NCI-H524 (cell line): ENCODE measurements around the gene NEGR1.

Experiments
- DNase-seq, 2 experiments: peaks; one replicate each; lab custom pipeline; 2025; lab: John Stamatoyannopoulos, UW

The NEGR1 gene

DNA sequence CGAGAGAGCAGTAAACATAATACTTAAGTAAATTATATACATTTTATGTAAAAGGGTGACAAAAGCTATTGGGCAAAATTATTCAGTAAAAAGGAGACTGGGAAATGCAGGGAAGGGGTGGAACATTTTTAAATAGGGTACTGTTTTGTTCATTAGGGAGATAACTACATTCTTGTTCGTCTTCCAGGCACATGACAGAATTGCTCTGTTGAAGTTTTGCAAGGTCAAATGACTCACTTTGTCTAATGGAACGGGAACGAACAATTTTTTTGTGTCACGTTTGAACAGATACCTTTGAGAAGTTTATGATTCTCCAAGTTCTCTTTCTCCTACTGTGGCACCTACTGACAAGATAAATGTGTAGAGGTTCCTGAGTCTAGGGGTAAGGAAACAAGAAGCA lies 819.2 kb downstream of the NEGR1 start:
- DNase-seq: no peak

DNA sequence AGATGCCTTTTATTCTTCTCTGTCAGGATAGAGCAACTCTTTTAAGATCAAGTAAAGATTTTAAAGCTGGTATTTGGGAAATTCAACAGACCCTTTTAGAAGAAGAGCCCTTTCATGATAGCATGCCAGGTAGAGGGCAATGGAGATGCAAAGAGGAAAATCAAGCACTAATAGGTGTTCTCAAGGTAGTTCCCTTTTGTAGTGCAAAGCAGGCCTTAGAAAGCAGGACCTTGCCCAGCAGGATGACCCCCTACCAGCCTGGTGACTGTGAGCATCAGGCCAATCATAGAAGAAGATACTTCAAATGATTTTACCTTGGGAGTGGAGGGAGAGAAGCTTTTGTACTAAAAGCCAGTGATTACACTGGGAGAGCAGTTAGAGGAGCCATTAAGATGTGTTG lies 820.1 kb downstream of the NEGR1 start:
- no peak for DNase-seq

DNA sequence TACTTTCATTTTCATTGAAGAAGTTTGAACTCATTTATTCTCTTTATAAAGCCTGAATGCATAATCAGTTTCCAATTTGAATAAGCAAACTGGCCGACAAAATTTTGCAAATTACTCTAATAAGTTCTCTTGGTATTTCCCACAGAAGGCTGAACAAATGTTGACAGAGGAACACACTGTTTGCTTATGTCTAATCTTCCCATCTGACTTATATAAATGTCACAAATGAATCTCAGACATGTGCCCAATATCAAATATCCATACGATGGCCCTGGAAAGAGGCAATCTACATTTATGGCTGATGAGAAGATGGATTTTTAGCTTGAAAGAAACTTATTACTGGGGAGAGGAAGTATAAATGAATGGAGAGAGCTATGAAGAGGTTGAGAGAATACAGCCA lies 820.9 kb downstream of the NEGR1 start:
- no peak for DNase-seq

DNA sequence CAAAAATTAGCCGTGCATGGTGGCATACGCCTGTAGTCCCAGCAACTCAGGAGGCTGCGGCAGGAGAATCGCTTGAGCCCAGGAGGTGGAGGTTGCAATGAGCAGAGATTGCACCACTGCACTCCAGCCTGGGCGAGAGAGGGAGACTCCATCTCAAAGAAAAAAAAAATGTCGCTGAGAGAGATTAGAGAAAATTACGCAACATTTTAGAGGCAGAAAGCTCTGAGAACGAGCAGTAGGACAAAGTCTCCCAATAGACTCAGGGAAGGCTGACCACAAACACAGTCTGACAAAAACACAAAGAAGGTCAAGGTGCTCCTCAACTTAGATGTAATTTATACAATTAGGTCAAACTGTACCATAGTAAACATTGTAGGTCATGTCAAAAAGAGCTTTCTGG lies 833.9 kb downstream of the NEGR1 start:
- no peak for DNase-seq

DNA sequence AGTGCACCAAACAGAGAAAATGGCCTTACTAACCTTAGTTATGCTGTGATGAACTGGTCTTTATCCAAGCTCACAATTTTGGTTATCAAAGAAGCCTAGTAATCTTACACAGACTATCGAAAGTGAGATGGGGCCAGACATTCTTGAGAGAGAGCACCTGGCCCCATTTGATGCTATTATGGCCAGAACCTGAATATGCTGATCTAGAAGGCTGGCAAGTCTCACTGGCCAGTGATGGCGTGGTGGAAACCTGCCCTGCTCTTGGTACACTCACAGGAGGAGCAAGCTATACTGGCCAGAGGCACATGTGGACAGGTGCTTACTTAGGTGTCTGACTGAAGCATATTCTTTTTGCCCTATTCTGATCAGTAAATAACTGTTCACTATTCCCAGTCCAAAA lies 843.7 kb downstream of the NEGR1 start:
- no peak for DNase-seq

DNA sequence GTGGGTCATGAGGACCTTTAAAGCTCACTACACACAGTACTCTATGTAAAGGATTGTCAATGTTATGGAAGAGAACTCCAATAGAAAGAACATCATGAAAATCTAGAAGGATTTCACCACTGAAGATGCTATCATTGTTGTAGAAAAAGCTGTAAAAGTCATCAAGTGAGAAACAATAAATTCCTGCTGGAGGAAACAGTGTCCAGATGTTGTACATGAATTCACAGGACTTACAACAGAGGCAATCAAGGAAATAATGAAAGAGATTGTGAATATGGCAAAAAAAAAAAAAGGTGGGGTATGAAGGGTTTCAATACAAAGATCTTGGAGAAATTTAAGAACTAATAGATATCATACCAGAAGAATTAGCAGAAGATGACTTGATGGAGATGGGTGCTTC lies 846.4 kb downstream of the NEGR1 start:
- no peak for DNase-seq

DNA sequence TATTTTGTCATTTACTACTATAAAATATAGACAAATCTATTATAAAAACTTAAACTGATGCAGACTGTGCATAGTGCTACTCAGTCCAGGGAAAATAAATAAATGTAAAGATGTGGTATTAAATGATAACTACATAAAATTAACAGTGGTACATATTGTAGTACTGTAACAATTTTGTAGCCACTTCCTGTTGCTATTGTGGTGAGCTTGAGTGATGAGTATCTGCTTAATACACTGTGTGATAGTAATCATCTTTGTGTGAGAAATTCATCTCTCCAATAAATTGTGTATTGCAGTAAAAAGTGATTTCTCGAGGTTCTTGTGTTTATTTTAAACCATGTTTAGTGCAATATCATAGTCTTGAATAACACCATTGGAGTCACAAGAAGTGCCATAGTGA lies 848.1 kb downstream of the NEGR1 start:
- DNase-seq: no peak

DNA sequence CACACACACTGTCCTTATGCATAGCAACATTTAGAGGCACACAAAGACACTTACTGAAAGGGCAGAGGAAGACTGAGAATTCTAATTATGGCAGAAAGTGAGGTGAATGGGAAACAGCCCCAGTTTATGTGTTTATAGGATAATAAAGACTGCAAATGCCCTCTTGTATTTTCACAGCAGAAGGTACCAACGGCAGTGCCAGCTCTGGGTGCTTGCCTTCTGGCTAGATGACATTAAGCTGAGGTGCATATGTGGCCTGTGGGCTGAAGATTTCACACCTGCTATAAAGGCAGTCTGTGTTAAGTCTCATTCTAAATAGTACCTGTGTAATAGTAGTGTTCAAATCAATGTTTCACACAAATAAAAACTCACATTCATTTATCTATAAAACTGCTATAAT lies 854.3 kb downstream of the NEGR1 start:
- peak in 1 of 2 experiments; percentile 22 for DNase-seq

DNA sequence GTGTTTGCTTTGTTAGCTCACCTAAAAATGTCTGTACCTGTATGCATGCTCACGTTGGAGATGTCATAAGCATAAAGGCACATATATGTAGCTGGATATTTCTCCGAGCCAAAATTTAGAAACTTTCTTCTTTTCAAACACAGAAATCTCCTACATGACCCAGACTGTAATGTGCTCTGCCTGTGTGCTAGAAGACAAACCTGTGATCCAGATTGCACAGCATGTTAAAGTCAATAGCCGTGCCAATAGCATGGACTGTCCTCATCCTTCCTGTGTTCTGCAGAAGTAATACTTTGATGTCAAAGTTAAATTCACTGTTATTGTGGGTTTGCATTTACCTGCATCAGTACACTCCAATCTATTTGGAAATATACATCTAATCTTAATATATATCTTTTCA lies 855.3 kb downstream of the NEGR1 start:
- no peak for DNase-seq

DNA sequence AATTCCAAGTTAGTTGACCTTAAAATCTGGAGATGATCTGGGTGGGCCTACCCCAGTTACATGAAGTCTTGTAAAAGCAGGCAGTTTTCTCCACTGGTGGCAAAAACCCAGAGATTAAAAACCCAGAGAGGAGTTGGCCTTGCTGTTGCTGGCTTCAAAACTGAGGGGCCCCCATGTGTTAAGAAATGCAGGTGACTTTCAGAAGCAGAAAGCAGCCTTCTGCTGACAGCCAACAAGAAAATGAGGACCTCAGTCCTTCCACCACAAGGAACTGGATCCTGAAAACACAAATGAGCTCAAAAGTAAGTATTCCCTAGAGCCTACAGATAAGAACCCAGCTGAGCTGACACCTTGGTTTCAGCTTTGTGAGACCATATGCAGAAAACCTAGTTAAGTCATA lies 857.8 kb downstream of the NEGR1 start:
- DNase-seq: no peak

DNA sequence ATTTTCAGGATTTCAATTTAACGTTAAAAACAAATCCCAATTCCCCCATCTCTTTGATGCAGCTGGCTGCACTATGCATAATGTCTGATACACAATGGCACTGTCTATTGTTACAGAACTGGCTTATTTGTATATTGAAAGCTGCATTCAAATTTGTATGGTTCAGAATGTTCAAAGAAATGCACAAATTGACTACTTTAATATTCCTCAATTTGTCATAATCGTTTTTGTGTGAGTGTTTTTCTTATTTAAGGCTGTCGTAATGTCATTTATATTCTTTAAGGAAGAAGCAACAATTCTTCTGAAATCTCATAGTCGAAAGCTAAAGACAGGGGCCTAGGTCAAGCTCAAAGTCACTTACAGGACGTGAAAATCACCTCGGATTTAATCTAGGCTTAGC lies 860.1 kb downstream of the NEGR1 start:
- no peak for DNase-seq

DNA sequence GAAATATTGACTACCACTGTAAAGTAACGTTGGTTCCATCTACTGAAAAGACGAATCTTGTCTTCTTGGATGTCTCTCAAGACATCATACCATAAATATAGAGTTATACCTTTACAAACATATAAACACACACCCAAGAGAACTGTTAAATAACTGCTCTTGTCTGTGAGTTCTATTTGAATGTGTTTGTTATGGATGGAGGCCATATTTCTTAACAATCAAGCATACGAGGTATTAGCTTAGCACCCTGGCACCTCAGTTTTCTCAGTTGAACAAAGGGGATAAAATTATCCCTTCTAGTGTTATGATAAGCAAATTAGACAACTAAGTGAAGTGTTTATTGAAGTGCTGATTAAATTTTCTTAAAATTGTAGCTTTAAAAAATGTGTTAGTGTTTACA lies 864.9 kb downstream of the NEGR1 start:
- no peak for DNase-seq

DNA sequence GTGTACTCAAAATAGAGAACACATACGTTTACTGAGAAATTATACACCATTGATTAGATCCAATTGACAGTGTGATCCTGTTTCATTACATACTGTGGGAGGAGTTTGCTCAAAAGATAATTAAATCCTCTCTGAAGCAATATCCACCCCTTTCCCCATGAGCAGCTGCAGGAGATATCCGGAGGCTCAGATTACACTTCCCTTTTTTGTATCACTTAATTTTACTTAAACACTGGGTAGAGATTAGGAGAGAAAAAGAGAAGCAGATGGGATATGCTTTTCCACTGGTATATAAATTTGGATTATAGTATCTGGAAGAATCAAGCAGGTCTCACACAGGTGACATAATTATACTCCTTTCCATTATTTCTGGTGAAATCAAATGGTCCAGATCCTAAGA lies 868.2 kb downstream of the NEGR1 start:
- DNase-seq: peak; percentile 47 to 83

DNA sequence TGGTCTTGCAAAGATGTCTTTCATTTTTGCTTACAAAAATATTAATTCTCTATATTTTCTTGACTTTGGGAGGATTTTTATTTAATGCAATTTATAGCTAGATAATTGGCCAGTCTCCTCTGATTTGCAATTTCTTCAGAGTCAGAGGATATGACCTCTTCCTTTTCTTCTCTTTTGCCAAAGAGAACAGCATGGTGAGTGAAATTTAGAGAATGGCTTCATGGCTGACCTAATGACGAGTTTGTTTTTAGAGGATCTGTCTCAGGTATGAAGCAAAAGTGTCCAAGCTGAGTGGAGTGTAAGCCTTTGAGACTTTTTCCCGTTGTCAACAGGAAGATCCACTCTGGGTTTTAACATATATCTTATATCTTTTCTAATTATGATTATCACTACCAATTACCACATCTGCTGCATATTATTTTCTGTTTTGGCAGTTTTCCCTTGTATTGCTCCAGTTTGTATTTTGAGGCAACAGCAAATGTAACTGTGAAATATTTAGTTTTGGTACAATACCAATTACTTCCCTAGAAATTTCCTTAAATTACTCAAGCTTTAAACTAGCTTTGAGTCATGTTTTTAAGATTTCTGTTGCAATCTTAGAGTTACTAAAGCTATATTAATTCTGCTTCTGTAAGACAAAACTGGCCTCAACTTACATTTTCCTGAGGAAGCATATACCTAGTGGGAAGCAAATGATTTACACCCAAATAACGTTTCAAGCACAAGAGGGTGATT lies 868.7 kb downstream of the NEGR1 start:
- no peak for DNase-seq

DNA sequence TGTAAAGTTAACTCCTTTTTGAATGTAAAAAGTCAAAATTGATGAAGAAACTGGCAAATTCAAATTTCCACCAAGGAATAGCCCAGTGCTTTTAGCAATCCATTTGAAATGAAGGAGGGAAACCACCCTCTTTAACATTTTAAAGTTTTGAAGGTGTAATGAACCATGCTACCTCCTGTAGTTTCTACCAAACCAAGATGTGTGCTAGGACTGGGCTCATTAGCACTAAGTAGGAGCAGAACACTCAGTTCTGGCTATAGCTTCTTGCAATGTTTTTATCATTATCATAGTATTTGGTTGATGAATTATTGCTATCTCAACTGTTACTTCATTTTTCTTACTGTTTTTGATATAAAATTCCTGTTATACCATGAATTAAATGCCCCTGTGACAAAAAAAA lies 882.3 kb downstream of the NEGR1 start:
- DNase-seq: no peak

DNA sequence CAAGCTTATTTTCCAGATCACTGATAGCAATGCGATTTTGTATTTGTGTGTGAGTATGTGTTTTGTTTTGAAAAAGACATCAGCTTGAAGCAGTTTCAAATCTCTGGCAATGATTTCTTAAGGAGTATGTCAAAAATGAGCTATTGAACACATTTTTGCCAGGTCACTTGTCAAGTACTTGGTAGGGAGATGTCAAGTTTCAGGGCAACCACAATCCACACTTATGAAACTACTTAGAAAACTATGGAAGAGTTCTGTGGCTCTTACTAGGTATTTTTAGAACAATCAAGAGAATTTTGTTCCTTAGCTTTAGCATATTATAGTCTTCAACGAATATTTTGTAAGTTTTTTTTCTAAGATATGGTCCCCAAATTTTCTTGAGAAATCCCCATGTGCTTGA lies 882.7 kb downstream of the NEGR1 start:
- no peak for DNase-seq

DNA sequence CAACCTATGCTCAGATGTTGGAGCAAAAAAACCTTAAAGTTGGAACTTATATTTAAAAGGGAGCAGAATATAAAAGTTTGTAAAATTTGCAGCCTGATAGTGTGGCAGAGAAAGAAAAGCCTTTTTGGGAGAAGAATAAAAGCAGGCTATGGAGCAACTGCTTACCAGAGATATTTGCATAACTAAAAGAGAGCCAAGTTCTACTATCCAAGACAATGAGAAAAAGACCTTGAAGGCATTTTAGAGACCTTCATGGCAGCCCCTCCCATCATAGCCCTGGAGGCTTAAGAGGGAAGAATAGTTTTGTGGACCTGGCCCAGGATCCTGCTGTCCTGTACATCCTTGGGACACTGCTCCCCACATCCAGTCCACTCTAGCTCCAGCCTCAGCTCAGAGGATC lies 889.0 kb downstream of the NEGR1 start:
- DNase-seq: no peak

DNA sequence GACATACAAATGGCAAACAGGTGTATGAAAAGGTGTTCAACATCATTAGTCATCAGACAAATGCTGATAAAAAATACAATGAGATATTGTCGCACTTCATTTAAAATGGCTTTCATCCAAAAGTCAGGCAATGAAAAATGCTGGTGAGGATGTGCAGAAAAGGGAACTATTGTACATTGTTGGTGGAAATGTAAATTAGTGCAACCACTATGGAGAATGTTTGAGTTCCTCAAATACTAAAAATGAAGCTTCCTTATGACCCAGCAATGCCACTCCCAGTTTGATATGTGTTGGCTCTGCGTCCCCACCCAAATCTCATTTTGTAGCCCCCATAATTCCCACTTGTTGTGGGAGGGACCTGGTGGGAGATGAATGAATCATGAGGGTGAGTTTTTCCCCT lies 891.8 kb downstream of the NEGR1 start:
- no peak for DNase-seq

DNA sequence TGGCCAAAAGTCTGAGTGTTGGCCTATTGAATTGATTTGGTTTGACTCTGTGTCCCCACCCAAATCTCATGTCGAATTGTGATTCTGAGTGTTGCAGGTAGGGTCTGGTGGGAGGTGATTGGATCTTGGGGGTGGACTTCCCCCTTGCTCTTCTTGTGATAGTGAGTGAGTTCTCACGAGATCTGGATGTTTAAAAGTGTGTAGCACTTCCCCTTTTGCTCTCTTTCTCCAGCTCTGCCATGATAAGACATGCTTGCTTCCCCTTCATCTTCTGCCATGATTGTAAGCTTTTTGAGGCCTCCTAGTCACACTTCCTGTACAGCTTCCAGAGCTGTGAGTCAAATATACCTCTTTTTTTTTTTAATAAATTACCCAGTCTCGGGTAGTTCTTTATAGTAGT lies 904.5 kb downstream of the NEGR1 start:
- no peak for DNase-seq

DNA sequence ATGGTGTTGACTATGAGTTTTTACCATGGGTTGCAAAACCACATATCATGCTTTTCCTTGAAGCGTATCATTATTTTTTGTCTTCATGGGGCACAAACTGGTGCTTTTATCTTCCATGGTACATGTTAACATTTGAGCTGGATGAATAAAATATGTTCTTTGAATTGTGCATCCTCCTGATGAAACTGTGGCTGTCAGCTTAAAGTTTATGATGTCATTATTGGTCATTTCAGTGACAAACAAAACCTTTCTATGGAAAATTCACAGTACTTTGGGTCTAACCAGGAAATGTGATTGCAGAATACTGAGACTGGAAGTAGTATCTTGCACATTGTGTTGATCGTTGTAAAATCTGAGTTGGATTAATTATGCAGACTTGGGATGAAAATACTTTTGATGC lies 909.8 kb downstream of the NEGR1 start:
- no peak for DNase-seq

DNA sequence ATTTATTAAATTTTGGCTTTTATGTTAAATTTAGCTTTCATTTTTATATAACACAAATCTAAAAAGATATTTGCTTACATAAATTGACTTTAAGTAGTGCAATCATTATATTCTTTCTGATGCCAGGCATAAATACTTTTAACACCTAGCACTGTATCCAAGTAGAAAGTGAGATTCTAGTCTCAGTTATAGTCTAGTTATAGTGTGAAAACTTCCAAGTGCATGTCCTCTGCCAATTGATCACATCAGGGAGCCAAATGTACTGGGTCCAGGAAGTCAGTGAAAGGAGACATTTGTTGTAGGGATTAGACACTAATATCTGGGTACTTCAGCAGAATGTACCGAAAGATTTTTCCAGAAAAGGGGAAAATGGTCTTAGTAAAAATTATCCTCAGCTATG lies 910.8 kb downstream of the NEGR1 start:
- DNase-seq: no peak

DNA sequence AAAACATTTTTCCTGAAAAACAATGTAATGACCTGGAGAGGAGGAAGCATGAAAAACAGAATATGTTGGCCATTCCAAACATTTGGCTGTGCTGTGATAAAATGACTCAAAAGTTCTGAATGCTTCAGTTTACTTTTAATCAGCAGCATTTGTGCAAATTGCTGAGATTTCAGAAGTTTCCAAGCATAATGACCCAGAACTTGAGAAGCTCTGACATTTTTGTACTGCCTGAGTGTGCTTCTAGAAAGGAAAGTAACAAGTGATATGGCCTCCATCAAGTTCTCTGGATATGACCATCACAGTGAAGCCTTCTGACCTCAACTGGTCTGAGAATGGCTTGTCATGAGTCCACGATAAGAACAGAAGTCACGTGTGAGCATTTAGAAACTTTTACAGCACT lies 918.1 kb downstream of the NEGR1 start:
- no peak for DNase-seq

DNA sequence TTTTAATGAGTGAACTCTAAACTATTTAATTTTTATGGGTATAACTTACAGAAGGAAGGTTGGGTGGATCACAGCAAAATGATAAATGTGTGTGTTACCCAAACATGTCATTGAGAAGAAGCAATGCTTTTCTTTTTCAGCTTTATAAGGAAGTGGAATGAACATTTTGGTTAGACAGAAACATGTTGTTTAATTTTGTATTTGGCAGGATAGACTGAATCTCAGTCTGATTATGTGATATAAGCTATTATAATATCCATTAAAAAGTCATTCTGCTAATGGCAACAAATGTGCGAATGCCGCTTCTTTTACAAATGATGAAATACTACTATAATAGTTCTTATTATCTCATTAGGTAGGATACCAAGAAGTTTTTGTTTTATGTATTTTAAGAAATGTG lies 919.6 kb downstream of the NEGR1 start:
- no peak for DNase-seq

DNA sequence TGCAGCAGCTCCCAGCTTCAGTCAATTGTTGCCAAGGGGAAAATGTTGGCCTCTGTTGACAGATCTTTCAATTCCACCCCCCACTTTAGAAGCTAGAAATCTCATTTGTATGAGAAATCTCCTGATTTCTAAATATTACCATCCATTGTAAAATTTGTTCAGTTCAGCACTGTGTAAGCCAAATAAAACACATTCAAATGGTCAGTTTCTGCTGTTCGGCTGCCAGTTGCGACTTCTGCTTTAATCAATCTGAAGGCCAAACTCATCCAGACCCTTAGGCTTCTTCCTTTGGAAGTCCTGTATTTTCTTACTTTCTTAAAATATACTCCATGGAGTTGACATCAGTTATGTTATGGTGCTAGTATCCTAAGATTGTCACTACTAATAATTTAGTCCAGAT lies 920.3 kb downstream of the NEGR1 start:
- DNase-seq: no peak

DNA sequence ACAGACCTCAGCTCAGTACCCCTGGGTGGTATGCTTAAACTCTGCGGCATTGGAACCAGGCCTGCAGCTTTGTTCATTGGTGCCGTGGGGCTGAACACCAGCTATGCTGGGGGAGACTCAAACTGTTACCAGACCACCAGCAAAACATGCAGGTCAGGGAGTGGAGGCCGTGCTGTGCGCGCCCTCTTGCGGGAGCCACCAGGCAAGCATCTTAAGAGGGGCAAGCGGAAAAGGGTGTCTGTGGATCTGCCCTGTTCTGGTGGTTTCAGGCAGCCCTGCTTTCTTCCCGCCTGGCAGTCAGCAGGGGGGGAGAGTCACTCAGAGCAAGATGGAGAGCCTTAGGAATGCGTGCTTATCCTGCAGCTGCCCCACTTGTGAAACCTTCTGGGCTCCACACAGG lies 924.6 kb downstream of the NEGR1 start:
- DNase-seq: no peak
